IPS-18a (cell line): Measurements from ENCODE around the gene MR1.

Source experiments
- H3K27ac ChIP-seq: one replicate; pipeline ENCODE4 v1.5.1; 2013; ENCODE audit warnings: low read length
- H3K27me3 ChIP-seq: one replicate; pipeline ENCODE4 v1.6.1; 2013; ENCODE audit warnings: mild to moderate bottlenecking, low read length; ENCODE audit not compliant: control insufficient read depth, insufficient read depth
- H3K36me3 ChIP-seq: one replicate; pipeline ENCODE4 v1.6.1; 2013; ENCODE audit warnings: low read depth, low read length; ENCODE audit not compliant: control insufficient read depth
- H3K4me1 ChIP-seq: one replicate; pipeline ENCODE4 v1.6.1; 2013; ENCODE audit warnings: low read depth, low read length; ENCODE audit not compliant: control insufficient read depth
- H3K4me3 ChIP-seq: one replicate; pipeline ENCODE4 v1.5.1; 2013; ENCODE audit warnings: low read length
- H3K9ac ChIP-seq: one replicate; pipeline ENCODE4 v1.6.1; 2013; ENCODE audit warnings: mild to moderate bottlenecking, low read length, moderate library complexity
- H3K9me3 ChIP-seq: one replicate; pipeline ENCODE4 v1.6.1; 2013; ENCODE audit warnings: low read depth, low read length; ENCODE audit not compliant: control insufficient read depth

MR1 gene

DNA sequence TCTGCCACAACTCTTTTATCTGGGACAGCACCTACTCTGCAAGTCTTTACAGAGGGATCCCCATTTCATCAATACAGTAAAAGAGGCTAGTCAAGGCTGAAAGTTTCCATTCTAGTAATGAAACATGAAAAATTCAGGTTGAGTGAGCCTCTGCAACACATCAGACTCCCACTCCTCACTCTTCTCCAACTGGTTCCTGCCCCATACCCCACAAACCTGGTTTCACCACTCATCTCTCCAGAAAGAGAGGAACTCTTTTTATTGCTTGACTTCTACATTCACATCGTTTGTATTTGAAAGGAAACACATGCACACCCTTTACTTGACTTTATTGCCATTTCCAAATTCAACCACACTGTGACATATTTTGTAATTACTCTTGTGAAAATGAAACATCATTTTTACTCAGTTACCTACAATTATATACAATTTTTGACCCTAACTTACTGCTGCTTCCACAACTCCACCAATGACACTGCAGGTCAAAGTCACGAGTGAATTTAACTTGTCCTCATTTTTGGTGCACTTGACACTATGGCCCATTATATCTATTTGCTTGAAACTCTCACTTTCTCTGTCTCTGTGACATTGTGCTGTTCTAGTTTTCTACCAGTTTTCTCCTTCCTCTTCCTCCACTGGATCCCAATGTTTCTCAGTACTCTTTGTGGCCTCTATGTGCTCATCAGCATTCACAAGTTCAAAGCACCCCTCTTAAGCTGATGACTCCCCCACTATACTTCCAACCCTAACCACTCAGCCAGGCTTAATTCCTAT, 19.1 kb upstream of the MR1 start:
- Histone ChIP-seq H3K4me1 (no peaks in the 10 kb centered on the region), H3K9me3 (no peaks in the 10 kb centered on the region), H3K4me3 (no peak overlapping the region), H3K9ac (no peak overlapping the region), H3K27me3 (no peaks in the 10 kb centered on the region), H3K36me3 (peaks cover 2% of the 10 kb centered on the region), H3K27ac (no peak overlapping the region)

DNA sequence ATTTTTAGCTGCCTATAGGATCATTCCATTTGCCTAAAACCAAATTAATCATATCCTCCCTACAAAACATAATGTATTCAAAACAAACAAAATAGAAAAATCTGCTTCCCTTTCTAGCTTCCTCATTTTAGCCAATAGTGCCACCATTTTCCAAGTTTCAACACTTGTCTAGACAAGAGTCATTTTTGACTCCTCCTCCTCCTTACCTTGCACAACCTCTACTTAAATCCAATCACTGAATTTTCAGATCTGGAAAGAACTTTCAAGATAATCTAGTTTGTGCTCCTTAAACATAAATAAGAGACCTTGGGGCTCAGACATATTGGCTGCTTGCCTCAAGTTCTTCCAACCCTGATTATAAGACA, 18.6 kb upstream of the MR1 start:
- Histone ChIP-seq H3K9me3 (no peaks in the 10 kb centered on the region), H3K4me1 (no peaks in the 10 kb centered on the region), H3K9ac (no peak overlapping the region), H3K27me3 (no peaks in the 10 kb centered on the region), H3K4me3 (no peak overlapping the region), H3K36me3 (peaks cover 2% of the 10 kb centered on the region), H3K27ac (no peak overlapping the region)

DNA sequence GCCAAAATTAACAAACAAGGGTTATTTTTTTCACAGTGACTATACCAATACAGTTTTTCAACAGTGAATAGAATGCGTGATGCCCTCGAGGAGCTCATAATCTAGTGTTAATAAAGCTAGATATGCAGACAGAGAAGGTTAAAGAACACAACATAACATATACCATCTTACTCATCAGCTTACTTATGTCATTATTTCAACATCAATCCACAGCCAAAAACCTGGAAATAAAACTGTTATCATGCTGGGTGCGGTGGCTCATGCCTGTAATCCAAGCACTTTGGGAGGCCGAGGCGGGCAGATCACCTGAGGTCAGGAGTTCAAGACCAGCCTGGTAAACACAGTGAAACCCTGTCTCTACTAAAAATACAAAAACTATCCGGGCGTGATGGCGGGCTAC, 17.2 kb upstream of the MR1 start:
- Histone ChIP-seq H3K36me3 (peaks cover 2% of the 10 kb centered on the region), H3K9me3 (no peaks in the 10 kb centered on the region), H3K4me1 (peaks cover 7% of the 10 kb centered on the region), H3K27ac (no peak overlapping the region), H3K9ac (no peak overlapping the region), H3K27me3 (no peaks in the 10 kb centered on the region), H3K4me3 (no peak overlapping the region)

DNA sequence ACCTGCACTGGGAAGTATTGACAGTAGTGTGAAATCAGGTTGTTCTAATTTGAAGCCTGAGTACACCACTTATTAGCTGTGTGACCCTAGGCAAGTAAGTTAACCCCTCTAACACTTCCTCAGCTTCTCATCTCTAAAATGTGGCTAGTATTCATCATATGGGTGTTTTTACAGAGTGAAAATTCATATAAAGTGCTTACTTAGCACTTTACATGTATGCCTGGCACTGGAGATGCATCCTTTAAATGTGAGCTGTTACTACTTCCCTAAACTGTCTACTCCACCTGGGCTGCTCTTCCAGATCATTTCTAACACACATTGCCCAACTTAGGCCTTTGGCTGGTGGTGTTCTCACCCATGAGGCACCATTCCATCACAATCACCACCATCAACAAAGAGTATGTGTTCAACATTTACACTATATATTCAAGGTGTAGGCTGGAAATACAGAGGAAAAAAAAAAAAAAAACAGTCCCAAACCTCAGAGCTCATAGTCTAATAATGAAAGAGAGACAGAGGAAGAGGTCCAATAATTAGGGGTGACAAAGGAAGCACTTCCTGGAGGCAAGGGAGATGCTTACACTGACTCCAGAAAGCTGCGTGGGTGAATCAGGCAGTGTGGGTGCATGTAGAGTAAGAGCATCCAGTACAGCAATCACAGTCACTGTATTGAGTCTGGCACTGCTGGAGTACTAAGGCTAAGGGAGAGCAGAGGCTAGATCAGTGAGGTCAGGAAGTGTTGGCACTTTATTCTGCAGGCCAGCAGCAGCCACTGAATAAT, 14.7 kb upstream of the MR1 start:
- Histone ChIP-seq H3K9ac (no peak overlapping the region), H3K27ac (no peak overlapping the region), H3K36me3 (peaks cover 2% of the 10 kb centered on the region), H3K9me3 (no peaks in the 10 kb centered on the region), H3K27me3 (no peaks in the 10 kb centered on the region), H3K4me3 (no peak overlapping the region), H3K4me1 (peaks cover 7% of the 10 kb centered on the region)

DNA sequence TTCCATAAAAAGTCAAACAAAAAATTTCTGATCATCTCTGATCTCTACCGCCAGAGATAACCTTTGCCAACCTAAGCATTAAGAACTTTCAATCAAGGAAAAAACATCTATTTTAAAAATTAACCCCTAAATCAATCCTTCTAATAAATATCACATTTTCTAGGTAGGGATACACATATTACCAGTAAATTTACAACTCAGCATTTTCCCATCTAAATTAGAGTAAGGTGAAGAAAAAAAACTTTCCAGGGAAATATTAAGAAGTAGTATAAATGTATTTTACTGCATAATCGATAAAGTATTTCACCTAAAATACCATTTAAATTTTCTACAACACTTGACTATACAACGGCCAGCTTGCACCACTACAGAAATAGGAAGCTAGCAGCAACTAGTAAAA, 12.6 kb upstream of the MR1 start:
- H3K9me3 ChIP-seq, result no peaks in the 10 kb centered on the region
- H3K36me3 ChIP-seq, result peaks cover 2% of the 10 kb centered on the region
- peak overlapping the region; percentile 99 for H3K4me3 ChIP-seq
- peaks cover 7% of the 10 kb centered on the region for H3K4me1 ChIP-seq
- no peaks in the 10 kb centered on the region for H3K27me3 ChIP-seq
- H3K9ac ChIP-seq, result peak overlapping the region; percentile 93
- H3K27ac ChIP-seq, result no peak overlapping the region

DNA sequence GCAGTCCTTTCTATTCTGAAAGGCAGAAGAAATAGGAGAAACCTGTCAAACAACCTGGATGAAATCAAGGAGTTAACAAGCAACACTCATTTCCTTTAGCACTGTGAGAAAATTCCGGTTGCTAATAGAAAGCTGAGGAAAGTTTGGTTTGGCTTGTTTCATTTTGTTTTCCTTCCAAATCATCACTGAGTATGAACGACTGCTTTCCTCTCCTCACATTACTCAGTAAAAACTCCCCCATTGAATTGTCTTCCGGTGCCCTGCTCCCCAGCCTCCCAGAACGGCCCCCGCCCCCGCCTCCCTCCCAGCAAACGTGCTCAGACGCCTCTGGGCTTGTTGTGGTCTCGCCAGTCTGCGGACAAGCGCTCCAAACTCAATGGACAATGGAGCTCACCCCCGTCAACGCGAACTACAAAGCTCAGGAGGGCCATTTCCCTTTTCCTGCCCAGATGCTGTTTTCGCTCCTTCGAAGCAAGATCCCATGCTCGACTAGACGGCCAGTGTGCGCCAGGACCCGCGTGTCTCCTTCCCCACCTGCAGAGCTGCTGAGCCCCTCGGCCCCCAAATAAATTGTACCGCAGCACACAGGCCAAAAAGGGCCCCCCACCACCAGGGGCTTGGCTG, 11.9 kb upstream of the MR1 start:
- peak overlapping the region; percentile 99 for H3K4me3 ChIP-seq
- no peaks in the 10 kb centered on the region for H3K27me3 ChIP-seq
- peak overlapping the region; percentile 82 for H3K27ac ChIP-seq
- peak overlapping the region; percentile 93 for H3K9ac ChIP-seq
- H3K4me1 ChIP-seq, result peaks cover 7% of the 10 kb centered on the region
- peaks cover 2% of the 10 kb centered on the region for H3K36me3 ChIP-seq
- no peaks in the 10 kb centered on the region for H3K9me3 ChIP-seq

DNA sequence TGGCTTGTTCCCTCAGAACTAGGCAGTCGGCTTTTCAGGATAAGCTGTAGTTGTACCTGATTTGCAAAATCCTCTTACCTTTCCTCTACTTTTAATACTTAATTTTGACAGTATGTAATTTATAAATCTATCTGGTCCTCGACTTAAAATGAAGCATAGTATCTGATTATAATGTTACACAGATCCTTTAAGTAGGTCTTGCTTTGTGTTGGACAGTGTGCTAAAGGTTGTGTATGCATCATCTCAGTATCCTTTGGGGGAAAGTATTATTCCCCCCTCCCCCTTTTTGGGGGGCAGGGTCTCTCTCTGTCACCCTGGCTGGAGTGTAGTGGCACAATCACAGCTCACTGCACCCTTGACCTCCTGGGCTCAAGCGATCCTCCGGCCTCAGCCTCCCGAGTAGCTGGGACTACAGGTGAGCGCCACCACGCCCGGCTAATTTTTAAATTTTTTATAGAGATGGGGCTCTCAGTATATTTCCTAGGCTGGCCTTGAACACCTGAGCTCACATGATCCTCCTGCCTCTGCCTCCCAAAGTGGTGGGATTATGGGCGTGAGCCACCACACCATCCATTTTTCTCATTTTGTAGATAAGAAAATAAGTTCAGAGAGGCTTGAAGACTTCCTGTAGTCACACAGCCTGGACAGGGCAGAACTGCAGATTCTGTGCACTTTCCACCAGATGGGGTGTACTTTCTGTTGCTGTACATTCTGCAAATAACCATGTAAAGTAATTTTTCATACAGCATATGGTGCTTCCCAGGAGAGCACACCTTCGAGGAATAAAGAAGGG, 10.3 kb upstream of the MR1 start:
- no peak overlapping the region for H3K27ac ChIP-seq
- H3K4me1 ChIP-seq, result peaks cover 7% of the 10 kb centered on the region
- no peaks in the 10 kb centered on the region for H3K27me3 ChIP-seq
- H3K4me3 ChIP-seq, result peak overlapping the region; percentile 50
- peak overlapping the region; percentile 40 for H3K9ac ChIP-seq
- H3K9me3 ChIP-seq, result no peaks in the 10 kb centered on the region
- peaks cover 2% of the 10 kb centered on the region for H3K36me3 ChIP-seq

DNA sequence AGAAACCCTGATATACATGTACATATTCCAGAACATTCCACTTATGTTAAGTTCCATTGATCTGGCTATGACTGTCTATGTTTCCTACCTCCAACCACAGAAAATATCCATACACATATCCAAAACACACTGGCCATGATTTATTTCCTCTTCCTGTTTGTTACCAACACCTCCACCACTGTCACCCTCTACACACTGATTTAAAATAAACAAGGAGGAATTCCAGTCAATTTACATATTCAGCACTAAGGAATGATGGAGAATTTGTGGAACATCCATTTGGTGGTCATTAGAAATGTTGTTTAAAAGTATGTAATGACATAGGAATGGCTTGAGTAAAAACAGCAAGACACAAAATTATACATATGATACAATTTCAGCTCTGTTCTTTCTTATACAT, 5.6 kb upstream of the MR1 start:
- H3K4me1 ChIP-seq, result no peaks in the 10 kb centered on the region
- no peaks in the 10 kb centered on the region for H3K27me3 ChIP-seq
- H3K9ac ChIP-seq, result no peak overlapping the region
- H3K4me3 ChIP-seq, result no peak overlapping the region
- no peaks in the 10 kb centered on the region for H3K9me3 ChIP-seq
- no peaks in the 10 kb centered on the region for H3K36me3 ChIP-seq
- H3K27ac ChIP-seq, result no peak overlapping the region

DNA sequence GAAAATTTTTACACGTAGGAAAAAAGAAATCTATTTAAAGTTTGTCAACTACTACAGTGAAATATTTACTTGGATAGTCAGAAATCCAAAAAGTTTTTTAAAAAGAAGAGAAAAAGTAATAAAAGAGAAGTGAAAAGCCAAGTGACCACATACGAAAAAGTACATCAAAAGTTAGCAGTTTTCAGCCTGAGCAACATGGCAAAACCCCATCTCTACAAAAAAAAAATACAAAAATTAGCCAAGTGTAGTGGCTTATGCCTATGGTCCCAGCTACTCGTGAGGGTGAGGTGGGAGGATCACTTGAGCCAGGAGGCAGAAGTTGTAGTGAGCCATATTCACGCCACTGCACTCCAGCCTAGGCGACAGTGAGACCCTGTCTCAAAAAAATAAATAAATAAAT, 5.2 kb upstream of the MR1 start:
- Histone ChIP-seq H3K4me1 (no peaks in the 10 kb centered on the region), H3K36me3 (no peaks in the 10 kb centered on the region), H3K9me3 (no peaks in the 10 kb centered on the region), H3K9ac (no peak overlapping the region), H3K4me3 (no peak overlapping the region), H3K27me3 (no peaks in the 10 kb centered on the region), H3K27ac (no peak overlapping the region)

DNA sequence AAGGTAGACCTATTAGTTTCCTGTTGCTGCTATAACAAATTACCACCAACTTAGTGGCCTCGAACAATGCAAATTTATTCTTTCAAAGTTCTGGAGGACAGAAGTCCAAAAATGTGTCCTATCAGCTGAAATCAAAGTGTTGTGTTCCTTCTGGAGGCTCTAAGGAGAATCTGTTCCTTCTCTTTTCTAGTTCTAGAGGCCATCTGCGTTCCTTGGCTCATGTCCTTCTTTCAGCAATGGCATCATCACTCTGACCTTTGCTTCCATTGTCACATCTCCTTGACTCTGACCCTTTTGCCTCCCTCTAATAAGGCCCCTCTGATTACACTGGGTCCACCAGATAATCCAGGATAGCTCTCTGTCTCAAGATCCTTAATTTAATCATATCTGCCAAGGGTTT, 1.2 kb upstream of the MR1 start:
- Histone ChIP-seq H3K9ac (no peak overlapping the region), H3K4me1 (no peaks in the 10 kb centered on the region), H3K27ac (no peak overlapping the region), H3K36me3 (no peaks in the 10 kb centered on the region), H3K9me3 (no peaks in the 10 kb centered on the region), H3K4me3 (no peak overlapping the region), H3K27me3 (no peaks in the 10 kb centered on the region)

DNA sequence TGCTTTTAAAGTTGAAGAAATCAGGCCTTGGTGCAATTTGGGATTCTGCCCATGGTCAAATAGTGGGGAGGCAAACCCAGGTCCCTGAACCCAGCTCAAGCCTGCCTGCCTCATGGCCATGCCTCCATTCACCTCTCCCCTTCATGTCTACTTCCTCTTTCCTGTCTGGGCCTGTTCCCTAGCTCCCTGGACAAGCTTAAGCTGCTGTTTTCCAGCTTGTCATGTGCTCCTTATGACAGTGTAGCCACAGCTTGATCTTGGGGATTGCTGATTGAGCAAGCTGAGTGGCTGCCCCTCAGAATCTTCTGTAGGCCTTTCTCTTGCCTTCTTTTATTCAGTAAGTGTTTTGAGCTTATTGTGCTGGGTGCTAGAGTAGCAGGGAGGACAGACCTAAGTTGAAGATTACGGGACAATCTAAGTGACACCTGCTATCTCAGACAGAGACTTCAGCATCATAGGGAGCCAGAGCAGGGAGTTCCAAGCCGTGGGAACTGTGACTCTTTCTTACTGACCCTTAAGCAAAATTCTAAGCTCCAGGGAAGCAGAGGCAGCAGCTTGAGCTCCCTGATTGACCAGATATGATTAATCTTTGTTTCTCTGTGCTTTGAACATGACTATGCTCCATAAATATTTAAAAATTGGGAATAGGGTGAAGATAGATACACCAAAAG, 520 bp upstream of the MR1 start:
- Histone ChIP-seq H3K27ac (no peak overlapping the region), H3K4me1 (no peaks in the 10 kb centered on the region), H3K4me3 (no peak overlapping the region), H3K9ac (no peak overlapping the region), H3K9me3 (no peaks in the 10 kb centered on the region), H3K27me3 (no peaks in the 10 kb centered on the region), H3K36me3 (no peaks in the 10 kb centered on the region)
